H1 (cell line): ENCODE results near the gene SYMPK. TPM values are rescaled to one million over a fixed set of nuclear protein-coding genes. Genes with fewer than 3 reads are reported as not detected.

Source experiments
- CHD7 ChIP-seq: fragments of 300-600 bp; sonication (generic); IDR thresholded peaks from 2 replicates; pipeline ENCODE4 v1.7.1; 2012; ENCODE audit warnings: low read length, moderate library complexity, mild to moderate bottlenecking, inconsistent platforms; ENCODE audit not compliant: insufficient replicate concordance
- EZH2 ChIP-seq: fragments of 200-600 bp; sonication (generic); IDR thresholded peaks from 2 replicates; pipeline ENCODE4 v1.7.1; 2012; ENCODE audit warnings: low read depth, mild to moderate bottlenecking, moderate library complexity, low read length, inconsistent platforms; ENCODE audit not compliant: severe bottlenecking
- HDAC2 ChIP-seq, 2 experiments: fragments of 300-600 bp in 1 of 2; sonication (generic) in 1 of 2; IDR thresholded peaks; 2 replicates each; pipeline ENCODE4 v1.6.1; 2011 to 2012; ENCODE audit warnings: low read depth in 2 of 2, low read length in 2 of 2, mild to moderate bottlenecking in 2 of 2, moderate library complexity in 2 of 2, borderline replicate concordance in 1 of 2, inconsistent platforms in 1 of 2
- KDM4A ChIP-seq: IDR thresholded peaks from one replicate; pipeline ENCODE4 v1.7.1; 2012; ENCODE audit warnings: low read depth, mild to moderate bottlenecking, moderate library complexity, low read length, inconsistent platforms; ENCODE audit not compliant: severe bottlenecking
- RBBP5 ChIP-seq: IDR thresholded peaks from 2 replicates; pipeline ENCODE4 v1.7.1; 2012; ENCODE audit warnings: low read depth, mild to moderate bottlenecking, inconsistent platforms, low read length, moderate library complexity, borderline replicate concordance
- RFX5 ChIP-seq: IDR thresholded peaks from 2 replicates; pipeline ENCODE4 v1.6.1; 2011; ENCODE audit warnings: low read depth, low read length, improper control_type of control experiment, borderline replicate concordance
- SIRT6 ChIP-seq: IDR thresholded peaks from one replicate; pipeline ENCODE4 v1.7.1; 2012; ENCODE audit warnings: low read length, inconsistent platforms
- polyA plus RNA-seq, 7 experiments: library from polyadenylated mRNA; depleted of rRNA in 3 of 7; stranded (reverse) in 5 of 7; unstranded in 2 of 7; fragments of >200 nt in 5 of 7; fragments of 200-250 nt in 2 of 7; gene quantifications; 1 replicate in 5 of 7; 2 replicates in 1 of 7; 4 replicates in 1 of 7; pipeline versions ENCODE4 v1.2.1 to v1.2.3, GENCODE V29; 2011 to 2013; ENCODE audit warnings: missing spikeins in 2 of 7, mixed read lengths in 2 of 7
- total RNA-seq: library from RNA; stranded (reverse); fragmentation: NEBNext Ultra II Directional; extraction: Animal tissue kit (Norgen Biotek cat#: 25700); gene quantifications from 2 replicates; pipeline ENCODE4 v1.2.1, GENCODE V29; 2021

Gene SYMPK
- total and polyA plus RNA-seq, 2 of the 8 experiments (the other 6 are each of a cell fraction or from before 2014, with no cell fraction given), result 93.6 to 99.5 TPM

- TF ChIP-seq HDAC2 (IDR thresholded peaks at IDR 0.05; ENCODE audit: borderline replicate concordance in 1 of 2, low read depth in 2 of 2, low read length in 2 of 2) (no peak), RFX5 (no peak), RBBP5 (no peak), SIRT6 (no peak), KDM4A (no peak), CHD7 (no peak), EZH2 (no peak)
Observed at GRCh38 chr19:45765702-45766295, 97.1 kb downstream of the SYMPK start (continued).
